GM19351 (cell line): ENCODE measurements around the gene AFAP1.

Source experiments
- ATAC-seq: cut with Tn5 transposase; IDR thresholded peaks from one replicate; pipeline ENCODE4 v1.9.1; 2021; ENCODE audit warnings: mild to moderate bottlenecking, moderate library complexity; ENCODE audit not compliant: unreplicated experiment

AFAP1 gene

DNA sequence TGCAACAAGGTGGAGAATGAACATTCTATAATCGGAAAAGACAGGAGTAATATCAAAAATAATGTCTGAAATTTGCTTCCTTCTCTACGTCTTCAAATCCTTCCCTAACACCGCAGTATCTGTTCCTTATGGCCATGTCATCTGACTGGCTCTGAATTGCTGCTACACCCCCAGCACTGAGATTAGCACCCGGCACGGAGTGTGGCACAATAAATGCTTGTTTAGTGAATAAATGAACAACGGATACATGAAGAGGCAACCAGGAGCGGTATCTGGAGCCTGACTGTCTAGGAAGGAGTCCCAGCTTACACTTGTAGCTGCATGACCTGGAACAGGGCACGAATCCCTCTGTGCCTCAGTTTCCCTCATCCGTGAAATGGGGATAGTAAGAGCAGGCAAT, 164.3 kb downstream of the AFAP1 start:
- no peak for ATAC-seq

DNA sequence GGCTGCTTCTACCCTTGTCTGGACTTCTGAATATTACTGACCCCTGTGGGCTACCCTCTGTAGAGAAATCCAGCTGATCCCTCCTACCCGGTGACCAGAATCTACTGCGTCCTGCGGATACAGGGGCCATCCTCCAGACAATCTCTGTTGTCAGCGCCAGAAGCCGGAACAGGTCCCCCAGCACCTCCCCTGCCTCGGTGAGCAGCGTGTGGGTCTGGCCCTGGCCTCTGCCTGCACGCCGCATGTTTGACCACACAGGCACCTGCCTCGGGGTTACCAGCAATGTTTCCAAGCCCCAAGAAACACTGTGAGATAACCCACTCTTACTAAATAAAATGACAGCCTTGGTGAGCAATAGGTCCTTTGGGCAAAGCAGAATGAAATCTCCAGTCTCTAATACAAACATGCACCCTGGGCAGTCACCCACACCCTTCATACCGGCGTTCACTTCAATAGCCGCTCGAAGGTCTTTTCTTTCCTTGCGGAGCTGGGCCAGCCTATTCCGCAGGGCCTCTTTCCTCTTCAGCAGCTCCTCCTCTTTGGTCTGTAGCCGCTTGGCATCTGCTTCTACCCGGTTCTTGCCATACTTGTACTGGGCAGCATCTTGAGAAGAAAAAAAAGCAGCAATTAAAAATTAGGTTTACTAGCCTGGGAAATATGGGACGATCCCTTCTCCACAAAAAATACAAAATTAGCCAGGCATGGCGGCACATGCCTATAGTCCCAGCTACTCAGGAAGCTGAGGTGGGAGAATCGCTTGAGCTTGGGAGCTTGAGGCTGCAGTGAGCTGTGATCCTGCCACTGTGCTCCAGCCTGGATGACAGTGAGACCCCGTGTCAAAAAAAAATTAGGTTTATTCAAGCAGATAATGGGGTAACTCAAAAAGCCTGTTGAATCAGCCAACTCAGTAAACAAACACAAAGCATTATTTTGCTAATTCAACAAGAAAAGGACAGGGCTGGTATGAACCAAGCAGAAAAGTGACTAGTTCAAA, 165.1 kb downstream of the AFAP1 start:
- ATAC-seq = no peak

DNA sequence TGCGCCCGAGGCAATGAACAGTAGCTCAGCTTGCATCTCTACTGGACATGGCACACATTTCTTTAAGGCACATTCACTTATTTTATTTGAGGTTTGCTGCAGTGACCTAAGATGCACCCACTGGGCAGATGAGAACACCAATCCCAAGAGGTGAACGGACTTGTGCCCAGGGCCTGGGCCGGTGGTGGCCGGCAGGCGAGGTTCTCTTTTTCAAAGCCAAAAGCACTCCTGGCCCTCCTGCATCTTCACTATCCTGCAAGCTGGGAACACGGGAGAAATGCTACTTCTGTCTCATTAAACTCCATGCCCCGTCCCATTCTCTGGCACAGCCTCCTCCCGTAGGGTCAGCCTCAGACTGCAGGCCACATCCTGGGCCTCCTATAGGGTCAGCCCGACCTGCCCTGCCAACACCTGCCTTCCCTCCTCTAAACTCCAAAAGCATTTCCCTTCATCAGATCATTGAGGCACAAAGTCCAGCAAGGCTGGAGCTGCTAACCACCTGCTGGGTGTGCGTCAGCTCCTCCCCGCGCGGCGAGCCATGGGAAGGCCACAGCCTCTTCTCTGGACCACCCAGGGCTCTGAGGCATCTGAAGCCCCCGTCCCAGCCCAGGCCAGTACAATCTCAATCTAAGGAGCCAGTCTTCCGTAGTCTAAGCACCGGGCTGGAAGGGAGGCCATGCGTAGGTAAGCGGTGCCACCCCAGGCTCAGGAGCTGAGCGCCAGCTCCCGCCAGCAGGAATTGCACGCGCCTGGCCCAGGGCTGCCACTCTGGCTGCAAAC, 166.1 kb downstream of the AFAP1 start:
- ATAC-seq = no peak

GRCh38 chr4:7772711-7773385, 166.8 kb downstream of the AFAP1 start:
- no peak for ATAC-seq

DNA sequence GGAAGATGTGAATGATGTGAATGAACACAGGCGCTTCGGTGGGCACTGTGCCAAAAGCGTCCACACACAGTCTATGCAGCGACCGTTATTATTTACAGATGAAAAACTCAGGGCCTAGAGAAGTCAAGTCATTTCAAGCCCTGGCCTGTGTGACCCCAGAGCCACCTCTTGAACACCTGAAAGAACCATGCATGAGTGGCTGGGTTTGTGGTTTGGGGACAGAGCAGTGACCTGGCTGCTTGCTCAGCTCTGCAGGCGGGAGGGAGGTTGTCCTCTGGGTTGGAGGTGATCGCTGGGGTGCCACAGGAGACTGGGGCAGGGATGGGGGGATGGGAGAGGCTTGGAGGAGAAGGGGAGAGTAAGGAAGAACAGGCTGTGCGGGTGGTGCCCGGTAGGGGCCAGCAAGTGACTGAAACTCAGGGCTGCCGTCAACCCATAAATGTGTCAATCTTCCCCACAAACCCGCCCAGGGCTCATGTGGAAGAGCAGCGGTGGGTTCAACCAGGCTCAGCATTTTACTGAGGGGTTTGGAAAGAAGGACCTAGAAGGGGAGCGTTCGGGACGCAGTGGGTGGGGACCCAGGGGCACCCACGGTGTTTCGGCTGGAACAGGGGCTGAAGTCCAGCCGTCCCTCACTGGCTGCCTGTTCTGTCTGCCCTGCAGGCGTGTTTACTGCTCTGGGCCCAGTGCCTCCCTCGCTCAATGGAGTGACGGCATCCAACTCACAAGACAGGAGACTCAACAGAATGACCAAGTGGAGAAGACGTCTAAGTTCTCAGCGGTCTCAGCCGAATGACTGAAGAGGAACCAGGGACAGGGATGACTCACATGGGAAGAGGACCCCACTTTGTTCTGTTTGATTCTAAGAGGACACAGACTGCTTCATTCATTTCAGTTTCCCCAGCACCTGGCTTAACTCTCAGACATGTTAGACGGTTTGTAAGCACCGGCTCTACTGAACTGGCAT, 167.8 kb downstream of the AFAP1 start:
- ATAC-seq = peak; percentile 93

DNA sequence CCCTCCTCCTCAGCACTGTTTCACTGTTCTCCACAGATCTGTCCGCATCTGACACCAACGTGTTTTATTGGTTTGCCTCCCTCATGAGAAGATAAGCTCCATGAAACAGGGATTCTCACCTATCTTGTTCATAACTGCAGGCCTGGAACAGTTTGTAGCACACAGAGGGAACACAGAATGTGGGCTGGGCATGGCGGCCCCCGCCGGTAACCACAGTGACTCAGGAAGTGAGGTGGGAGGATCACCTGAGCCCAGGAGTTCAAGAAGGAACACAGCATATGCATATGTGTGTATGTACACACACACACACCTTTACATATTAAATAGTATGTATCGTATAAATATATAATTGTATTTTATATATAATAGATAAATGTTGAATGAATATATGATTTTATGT, 168.6 kb downstream of the AFAP1 start:
- ATAC-seq = no peak

GRCh38 chr4:7770224-7771050, 169.2 kb downstream of the AFAP1 start:
- ATAC-seq = no peak

DNA sequence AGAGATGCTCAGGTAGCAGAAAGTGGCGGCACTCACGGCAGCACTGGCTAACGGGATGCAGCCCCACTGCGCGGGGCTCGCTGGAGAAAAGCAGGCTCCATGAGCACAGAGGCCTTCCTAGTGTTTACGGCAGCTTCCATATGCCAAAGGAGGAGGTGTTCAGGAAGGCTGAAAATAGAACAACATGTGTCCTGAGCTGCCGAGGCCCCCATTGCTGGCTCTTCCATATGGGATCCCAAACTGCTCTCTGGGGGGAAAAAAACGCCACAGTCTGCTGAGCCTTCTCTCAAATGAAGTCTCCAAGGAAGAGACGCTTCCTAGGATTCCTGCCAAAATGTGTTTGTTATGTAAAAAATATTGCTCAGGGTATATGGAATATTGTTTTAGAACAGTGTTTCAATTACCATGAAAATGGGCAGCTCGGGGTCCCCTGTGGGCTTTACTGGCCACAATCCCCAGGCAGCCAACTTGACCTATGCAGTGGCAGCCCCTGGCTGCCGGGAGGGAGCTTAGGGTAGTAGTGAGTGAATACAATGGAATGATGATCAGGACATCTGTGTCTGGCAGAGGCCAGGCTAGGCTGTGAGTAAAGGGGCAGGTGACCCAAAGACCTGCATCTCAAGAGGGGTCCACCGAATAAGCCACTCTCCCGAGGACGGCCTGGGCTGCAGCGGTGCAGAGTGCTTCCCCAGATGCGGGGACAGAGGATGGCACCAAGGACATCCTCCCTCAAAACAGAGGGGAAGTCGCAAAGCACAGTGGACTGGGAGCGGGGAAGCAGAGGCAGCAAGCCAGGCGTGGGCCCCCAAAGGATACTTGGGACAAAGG, 170.1 kb downstream of the AFAP1 start:
- no peak for ATAC-seq

DNA sequence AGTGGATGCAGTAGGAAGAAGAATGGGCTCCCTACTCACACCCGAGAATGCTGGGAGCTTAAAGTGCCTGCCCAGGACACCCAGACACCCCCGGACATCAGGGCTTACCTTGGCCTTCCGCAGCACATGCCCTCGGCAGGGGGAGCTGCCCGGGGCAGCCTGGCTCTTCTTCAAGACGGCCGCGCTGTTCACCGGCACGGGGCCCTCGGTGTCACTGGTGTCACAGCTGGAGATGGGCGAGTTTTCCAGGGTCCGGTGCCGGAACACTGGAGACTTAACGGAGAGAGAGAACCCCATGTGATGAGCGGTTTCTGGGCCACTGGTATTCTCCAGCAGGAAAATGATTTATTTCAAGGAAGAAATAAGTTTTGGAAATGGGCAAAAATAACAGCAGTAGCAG, 170.9 kb downstream of the AFAP1 start:
- no peak for ATAC-seq

DNA sequence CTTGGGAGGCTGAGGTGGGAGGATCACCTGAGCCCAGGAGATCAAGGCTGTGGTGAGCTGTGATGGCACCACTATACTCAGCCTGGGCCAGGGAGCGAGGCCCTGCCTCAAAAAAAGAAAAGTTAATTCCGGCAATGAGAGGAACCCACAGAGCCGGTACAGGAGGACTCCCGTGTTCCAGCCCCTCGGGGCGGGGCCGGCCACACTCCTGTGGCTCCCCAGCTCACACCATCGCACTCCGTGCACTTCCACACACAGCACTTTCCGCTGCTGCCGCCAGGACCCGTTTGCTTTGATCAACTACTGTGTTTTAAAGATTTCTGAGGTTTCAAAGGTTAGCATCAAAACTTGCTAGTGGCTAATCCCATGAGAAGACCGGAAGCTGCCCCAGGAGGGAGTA, 171.7 kb downstream of the AFAP1 start:
- ATAC-seq = no peak

- no peak for ATAC-seq
Observed at GRCh38 chr4:7767526-7767925, 172.1 kb downstream of the AFAP1 start.

DNA sequence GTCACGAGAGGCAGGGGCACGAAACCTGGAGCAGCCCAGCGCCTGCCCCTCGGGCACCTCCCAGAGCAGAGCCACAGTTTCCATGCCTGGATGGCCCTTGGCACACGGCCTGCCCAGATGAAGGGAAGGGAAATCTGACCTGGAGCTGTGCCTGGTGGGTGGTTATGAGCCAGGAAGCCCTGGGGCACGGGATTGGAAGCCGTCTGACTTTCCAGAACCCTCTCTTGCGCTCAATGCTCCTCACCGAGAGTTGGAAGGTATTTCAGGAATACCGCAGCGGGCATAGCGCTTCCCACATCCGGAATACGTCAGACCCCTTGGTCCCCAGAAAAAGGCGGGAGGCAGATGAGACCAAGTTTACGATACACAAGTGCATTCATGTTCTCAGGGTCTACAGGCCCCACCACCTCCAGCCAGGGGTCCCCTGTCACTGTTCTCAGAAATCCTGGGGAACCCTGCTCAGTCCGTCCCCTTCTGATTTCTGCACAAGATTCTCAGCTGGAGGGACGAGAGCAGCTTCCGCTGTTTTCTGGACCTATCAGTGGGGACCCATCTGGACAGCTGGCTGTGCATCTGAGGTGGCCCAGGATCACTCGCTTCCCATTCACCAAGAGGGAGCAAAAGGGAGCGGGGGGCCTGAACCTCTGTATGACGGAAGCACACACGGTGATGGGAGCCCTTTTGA, 172.9 kb downstream of the AFAP1 start:
- no peak for ATAC-seq

DNA sequence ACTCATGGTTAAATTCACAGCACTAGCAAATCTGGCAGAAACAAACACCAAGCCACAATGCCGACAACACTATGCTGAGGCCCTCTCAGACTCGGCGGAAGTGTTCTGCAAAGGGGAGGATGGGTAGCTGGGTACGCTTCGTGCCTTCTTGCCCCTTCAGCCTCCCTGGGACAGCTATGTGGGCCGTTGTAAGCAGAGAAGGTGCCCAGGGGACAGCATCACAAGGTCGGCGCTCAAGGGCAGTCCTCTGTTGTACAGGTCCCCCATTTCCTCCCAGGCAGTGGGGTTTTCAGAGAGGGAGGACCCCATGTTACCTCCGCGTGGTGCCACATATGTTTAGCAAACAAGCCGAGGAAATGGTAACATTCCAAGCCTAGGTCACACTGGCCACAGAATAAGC, 173.6 kb downstream of the AFAP1 start:
- ATAC-seq = no peak

DNA sequence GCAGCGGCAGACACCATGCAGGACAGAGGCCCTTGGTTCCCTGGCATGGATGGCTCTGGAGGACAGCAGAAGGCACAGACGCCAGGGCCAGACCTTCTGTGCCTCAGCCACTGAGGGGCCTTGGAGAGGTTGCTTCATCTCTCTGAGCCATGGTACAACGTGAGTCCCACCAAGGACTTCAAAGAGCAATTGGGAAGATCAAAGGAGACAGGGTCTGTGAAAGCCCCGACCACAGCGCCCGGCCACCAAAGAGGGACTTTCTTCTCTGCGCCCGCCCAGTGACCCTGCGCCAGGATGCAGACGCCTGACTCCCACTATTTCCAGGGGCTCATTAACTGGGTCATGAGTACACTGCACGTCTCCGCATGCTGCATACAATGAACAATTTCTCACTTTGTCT, 174.0 kb downstream of the AFAP1 start:
- ATAC-seq = no peak

DNA sequence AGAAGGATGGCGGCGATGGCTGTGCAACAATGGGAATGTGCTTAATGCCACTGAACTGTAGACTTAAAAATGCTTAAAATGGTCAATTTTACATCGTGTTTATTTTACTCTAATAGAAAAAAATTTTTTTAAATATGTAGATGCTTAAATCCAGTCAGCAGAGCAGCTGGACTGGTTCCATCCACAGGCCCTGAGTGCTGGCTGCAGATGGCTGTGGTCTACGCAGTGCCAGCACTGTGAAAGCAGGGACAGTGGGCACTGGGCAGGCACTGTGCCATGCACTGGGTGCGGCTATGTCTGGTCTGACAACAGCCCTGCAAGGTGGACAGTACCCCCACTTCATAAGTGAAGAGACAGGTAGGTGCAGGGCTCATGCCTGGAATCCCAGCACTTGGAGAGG, 175.2 kb downstream of the AFAP1 start:
- no peak for ATAC-seq

- ATAC-seq = no peak
Observed at GRCh38 chr4:7763788-7764187, 175.9 kb downstream of the AFAP1 start.

- ATAC-seq = no peak
Observed at GRCh38 chr4:7763106-7763505, 176.6 kb downstream of the AFAP1 start.
